B cell (primary cell): ENCODE data around the gene MAP4K2. TPM values are rescaled to one million over a fixed set of nuclear protein-coding genes. Genes with fewer than 3 reads are reported as not detected.

Experiments
- ATAC-seq: fragments of 200-7000 bp; cut with Tn5 transposase; one replicate; pipeline ENCODE4 v1.10.0; 2021; ENCODE audit warnings: low read depth, mild to moderate bottlenecking, moderate number of reproducible peaks, moderate library complexity
- CTCF ChIA-PET: fragments of 350-600 bp; sonication (Branson Sonifier 250); formaldehyde crosslinking; loops from one replicate; lab custom pipeline; 2021; ENCODE audit warnings: antibody characterized with exemption, inconsistent platforms; lab: Charles Lee
- POLR2A ChIA-PET: fragments of 350-600 bp; sonication (Branson Sonifier 250); formaldehyde crosslinking; loops from one replicate; lab custom pipeline; 2021; ENCODE audit warnings: antibody characterized with exemption; lab: Charles Lee
- DNase-seq: peaks from one replicate; pipeline ENCODE4 v3.0.0; 2013
- H2AFZ ChIP-seq: 2 replicates; pipeline ENCODE4 v1.6.1; 2012; ENCODE audit warnings: mild to moderate bottlenecking, low read depth, low read length; ENCODE audit not compliant: insufficient read depth, poor library complexity, severe bottlenecking
- H3K27ac ChIP-seq, 2 donors: 1 replicate in 1 of 2; 2 replicates in 1 of 2; pipeline ENCODE4 v1.5.1; 2012 to 2013; ENCODE audit warnings: low read length in 2 of 2, mild to moderate bottlenecking in 2 of 2, moderate library complexity in 1 of 2
- H3K27me3 ChIP-seq, 4 experiments: fragments of 200-600 bp in 1 of 4; sonication (generic) in 1 of 4; replicated peaks in 1 of 4; 1 replicate in 2 of 4; 2 replicates in 2 of 4; pipeline versions ENCODE4 v1.6.1 to v1.7.0; 2013 to 2016; ENCODE audit warnings: low read length in 3 of 4, mild to moderate bottlenecking in 2 of 4, mixed read lengths in 1 of 4, moderate library complexity in 1 of 4; ENCODE audit not compliant: insufficient read depth in 4 of 4, control insufficient read depth in 3 of 4; ENCODE audit errors: control extremely low read depth in 1 of 4
- H3K36me3 ChIP-seq, 2 experiments: replicated peaks in 1 of 2; 1 replicate in 1 of 2; 2 replicates in 1 of 2; pipeline versions ENCODE4 v1.6.1 to v1.7.1; 2013; ENCODE audit warnings: low read length in 1 of 2; ENCODE audit not compliant: insufficient read depth in 2 of 2, control insufficient read depth in 1 of 2; ENCODE audit errors: control extremely low read depth in 1 of 2, extremely low read depth in 1 of 2
- H3K4me1 ChIP-seq, 2 donors: fragments of 200-600 bp in 1 of 2; sonication (generic) in 1 of 2; 1 replicate in 1 of 2; 2 replicates in 1 of 2; pipeline versions ENCODE4 v1.5.1 to v1.6.1; 2013 to 2017; ENCODE audit warnings: low read length in 2 of 2; ENCODE audit not compliant: control insufficient read depth in 2 of 2, insufficient read depth in 2 of 2
- H3K4me2 ChIP-seq: replicated peaks from 2 replicates; pipeline ENCODE3; 2012; ENCODE audit warnings: mild to moderate bottlenecking, low read depth, low read length; ENCODE audit not compliant: poor library complexity, severe bottlenecking
- H3K4me3 ChIP-seq, 5 experiments: fragments of 200-600 bp in 1 of 5; sonication (generic) in 1 of 5; 1 replicate in 3 of 5; 2 replicates in 2 of 5; pipeline versions ENCODE4 v1.5.1 to v1.7.0; 2011 to 2016; ENCODE audit warnings: low read length in 4 of 5, mild to moderate bottlenecking in 4 of 5, low read depth in 2 of 5, control low read depth in 1 of 5, moderate library complexity in 1 of 5; ENCODE audit not compliant: insufficient read depth in 1 of 5; ENCODE audit errors: control extremely low read depth in 1 of 5, extremely low read depth in 1 of 5
- H3K79me2 ChIP-seq: fragments of 200-600 bp; sonication (generic); one replicate; pipeline ENCODE4 v1.6.0; 2016; ENCODE audit warnings: low read length; ENCODE audit not compliant: control insufficient read depth, insufficient read depth
- H3K9ac ChIP-seq: fragments of 200-600 bp; sonication (generic); 2 replicates; pipeline ENCODE4 v1.6.1; 2017; ENCODE audit warnings: mild to moderate bottlenecking, low read length, moderate library complexity
- H3K9me3 ChIP-seq, 3 donors: one replicate each; pipeline versions ENCODE4 v1.6.1 to v1.7.1; 2013; ENCODE audit warnings: low read length in 2 of 3; ENCODE audit not compliant: control insufficient read depth in 2 of 3, insufficient read depth in 1 of 3; ENCODE audit errors: control extremely low read depth in 1 of 3
- H4K20me1 ChIP-seq: 2 replicates; pipeline ENCODE4 v1.6.0; 2012; ENCODE audit warnings: mild to moderate bottlenecking, low read length; ENCODE audit not compliant: insufficient read depth, control insufficient read depth, poor library complexity, severe bottlenecking
- H3K27ac Mint-ChIP-seq: one replicate; pipeline ENCODE4 v1.8.0; 2021; ENCODE audit warnings: mixed read lengths
- H3K27me3 Mint-ChIP-seq: one replicate; pipeline ENCODE4 v1.8.0; 2021; ENCODE audit warnings: mixed read lengths
- H3K4me1 Mint-ChIP-seq: one replicate; pipeline ENCODE4 v1.8.0; 2021; ENCODE audit warnings: mixed read lengths
- H3K4me3 Mint-ChIP-seq: one replicate; pipeline ENCODE4 v1.8.0; 2021; ENCODE audit warnings: mixed read lengths
- H3K9me3 Mint-ChIP-seq: one replicate; pipeline ENCODE4 v1.8.0; 2022; ENCODE audit warnings: mixed read lengths; ENCODE audit not compliant: insufficient read depth
- EZH2 ChIP-seq: IDR thresholded peaks from 2 replicates; pipeline ENCODE4 v1.6.1; 2012; ENCODE audit warnings: borderline replicate concordance, low read depth, mild to moderate bottlenecking, moderate library complexity, low read length; ENCODE audit not compliant: insufficient read depth, poor library complexity, severe bottlenecking
- WGBS: methylation state at CpG from one replicate; pipeline ENCODE4 v1.1.5; 2013; ENCODE audit warnings: missing lambda C conversion rate; ENCODE audit not compliant: insufficient coverage; 5-methylcytosine and 5-hydroxymethylcytosine counted together
- intact Hi-C: fragments of 100-400 bp; cut with micrococcal nuclease; formaldehyde crosslinking; loops from one replicate; pipeline ENCODE4 v1.10.0; 2022
- polyA plus RNA-seq: library from polyadenylated mRNA; depleted of rRNA; stranded (reverse); fragments of >200 nt; gene quantifications from 2 replicates; pipeline ENCODE4 v1.2.3, GENCODE V29; 2012
- total RNA-seq, 2 donors: library from RNA; stranded (reverse); fragments of 120-200 nt in 1 of 2; gene quantifications; 1 replicate in 1 of 2; 2 replicates in 1 of 2; pipeline versions ENCODE4 v1.2.3 to v1.2.4, GENCODE V29; 2013 to 2022
- TF ChIP-seq, protein P1 (sequence below): fragments of 200-600 bp; IDR thresholded peaks from one replicate; pipeline ENCODE4 v1.8.0; 2022; ENCODE audit warnings: antibody characterized with exemption, mild to moderate bottlenecking

MAP4K2 gene
- total and polyA plus RNA-seq, 2 donors (not counting 1 experiment from before 2014, with no cell fraction given), result 118 to 163 TPM

DNA sequence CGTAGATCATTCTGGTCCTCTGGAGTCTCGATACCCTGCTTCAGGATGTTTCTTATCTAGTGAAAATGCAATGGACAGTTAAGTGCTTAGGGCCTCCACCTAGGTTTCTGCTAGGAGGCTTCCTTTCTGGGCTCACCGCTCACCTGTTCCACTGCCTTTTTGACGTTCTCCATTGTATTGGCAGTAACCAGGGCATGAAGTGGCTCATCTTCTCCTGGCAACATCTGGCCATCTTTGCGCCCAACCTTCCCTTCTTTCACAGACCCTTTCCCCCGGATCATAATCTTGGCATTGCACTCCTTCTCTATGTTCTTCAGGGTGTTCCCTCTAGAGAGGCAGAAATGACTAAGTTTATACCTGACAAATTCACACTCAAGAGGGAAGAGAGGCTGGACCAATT is 33.7 kb downstream of the MAP4K2 start:
- 97% methylated on average over 6 of the region's 6 CpGs for WGBS
- Histone ChIP-seq H4K20me1 (peaks cover 82% of the 10 kb centered on the region), H3K9me3 (no peaks in the 10 kb centered on the region), H3K27me3 (no peaks in the 10 kb centered on the region), H3K79me2 (peaks cover 73% of the 10 kb centered on the region), H3K9ac (no peak overlapping the region), H2AFZ (no peak overlapping the region), H3K4me1 (peaks cover 84 to 96% of the 10 kb centered on the region in 2 donors), H3K4me3 (no peak overlapping the region), H3K36me3 (peaks cover 12 to 94% of the 10 kb centered on the region in 2 experiments), H3K4me2 (no peak overlapping the region), H3K27ac (peak overlapping the region in 1 of 2 donors; percentile 94)
- Mint-ChIP-seq H3K27ac (peak overlapping the region; percentile 82), H3K9me3 (no peaks in the 10 kb centered on the region), H3K4me3 (peak overlapping the region; percentile 32), H3K4me1 (peaks cover 89% of the 10 kb centered on the region), H3K27me3 (no peaks in the 10 kb centered on the region)
- ChIA-PET POLR2A (interaction anchor here (0.6 to 2.5 kb wide), 3 partner anchors 25 to 28 kb away, joined by 6 to 10 read pairs (median 7); partner anchors contain the start of gene RASGRP2), CTCF (interaction anchor here (2.2 to 12.2 kb wide), 2 partner anchors 7 to 22 kb away, joined by 20 to 280 read pairs; partner anchors contain the start of gene RASGRP2)
- TF ChIP-seq, protein P1, sequence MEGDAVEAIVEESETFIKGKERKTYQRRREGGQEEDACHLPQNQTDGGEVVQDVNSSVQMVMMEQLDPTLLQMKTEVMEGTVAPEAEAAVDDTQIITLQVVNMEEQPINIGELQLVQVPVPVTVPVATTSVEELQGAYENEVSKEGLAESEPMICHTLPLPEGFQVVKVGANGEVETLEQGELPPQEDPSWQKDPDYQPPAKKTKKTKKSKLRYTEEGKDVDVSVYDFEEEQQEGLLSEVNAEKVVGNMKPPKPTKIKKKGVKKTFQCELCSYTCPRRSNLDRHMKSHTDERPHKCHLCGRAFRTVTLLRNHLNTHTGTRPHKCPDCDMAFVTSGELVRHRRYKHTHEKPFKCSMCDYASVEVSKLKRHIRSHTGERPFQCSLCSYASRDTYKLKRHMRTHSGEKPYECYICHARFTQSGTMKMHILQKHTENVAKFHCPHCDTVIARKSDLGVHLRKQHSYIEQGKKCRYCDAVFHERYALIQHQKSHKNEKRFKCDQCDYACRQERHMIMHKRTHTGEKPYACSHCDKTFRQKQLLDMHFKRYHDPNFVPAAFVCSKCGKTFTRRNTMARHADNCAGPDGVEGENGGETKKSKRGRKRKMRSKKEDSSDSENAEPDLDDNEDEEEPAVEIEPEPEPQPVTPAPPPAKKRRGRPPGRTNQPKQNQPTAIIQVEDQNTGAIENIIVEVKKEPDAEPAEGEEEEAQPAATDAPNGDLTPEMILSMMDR, result no peak
- no peak for TF ChIP-seq EZH2
- intact Hi-C loops, result no loop called here
- no peak for ATAC-seq
- no peak for DNase-seq

DNA sequence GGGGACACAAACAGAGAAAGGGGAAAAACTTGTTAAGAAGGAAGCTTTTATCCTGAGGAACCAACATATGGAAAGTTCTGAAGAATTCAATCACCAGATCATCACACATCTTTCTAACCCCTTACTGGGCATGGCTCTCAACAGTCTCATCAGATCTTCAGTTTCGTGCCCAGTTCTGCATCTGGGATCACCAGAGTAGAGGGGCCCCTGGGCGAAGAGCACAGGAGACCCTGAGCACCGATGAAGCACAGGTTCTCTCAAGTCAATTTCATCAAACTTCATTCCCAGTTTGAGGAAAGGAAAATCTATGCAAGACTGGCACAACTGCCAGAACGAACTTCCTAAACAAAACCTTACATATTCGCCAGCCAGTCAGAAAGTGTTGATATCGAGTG is 34.7 kb downstream of the MAP4K2 start:
- peak overlapping the region; percentile 64 to 75 for H3K27ac ChIP-seq
- H3K4me3 ChIP-seq, result no peak overlapping the region
- no peak for TF ChIP-seq EZH2
- TF ChIP-seq, protein P1, result no peak
- peaks cover 63% of the 10 kb centered on the region for H3K79me2 ChIP-seq
- no peaks in the 10 kb centered on the region for H3K27me3 ChIP-seq
- peaks cover 85 to 96% of the 10 kb centered on the region in 2 donors for H3K4me1 ChIP-seq
- H3K4me3 Mint-ChIP-seq, result peak overlapping the region; percentile 66
- peak overlapping the region; percentile 54 for H3K4me2 ChIP-seq
- H3K27me3 Mint-ChIP-seq, result no peaks in the 10 kb centered on the region
- CTCF ChIA-PET, result interaction anchor here (0.9 to 12.2 kb wide), 9 partner anchors 8 to 102 kb away, joined by 3 to 280 read pairs (median 4); partner anchors contain the start of genes RASGRP2 and SF1
- H3K9me3 ChIP-seq, result no peaks in the 10 kb centered on the region
- H3K9ac ChIP-seq, result no peak overlapping the region
- peaks cover 91% of the 10 kb centered on the region for H3K4me1 Mint-ChIP-seq
- H4K20me1 ChIP-seq, result peaks cover 76% of the 10 kb centered on the region
- POLR2A ChIA-PET, result interaction anchor here (1.4 to 2.5 kb wide), 3 partner anchors 8 to 24 kb away, joined by 4 to 10 read pairs (median 8); partner anchors contain the start of genes RASGRP2 and SF1
- intact Hi-C loops, result no loop called here
- H2AFZ ChIP-seq, result no peak overlapping the region
- H3K27ac Mint-ChIP-seq, result peak overlapping the region; percentile 92
- H3K36me3 ChIP-seq, result peaks cover 9 to 92% of the 10 kb centered on the region in 2 experiments
- no peak for DNase-seq
- WGBS, result 88% methylated on average over 5 of the region's 6 CpGs
- no peaks in the 10 kb centered on the region for H3K9me3 Mint-ChIP-seq
- no peak for ATAC-seq
